ENCODE results near the gene LRRC3.

- no peak for TF ChIP-seq ZFP30 (CRISPR knock-in tag; IDR thresholded peaks at IDR 0.05)
- no peak for TF ChIP-seq SNAI2 (CRISPR knock-in tag; IDR thresholded peaks at IDR 0.05)
- no peak for TF ChIP-seq CSRNP3 (CRISPR knock-in tag; IDR thresholded peaks at IDR 0.05)
- TF ChIP-seq TCF4 (CRISPR knock-in tag; IDR thresholded peaks at IDR 0.05; ENCODE audit: borderline replicate concordance): no peak
- TF ChIP-seq PPARA (CRISPR knock-in tag; IDR thresholded peaks at IDR 0.05; ENCODE audit: borderline replicate concordance): no peak
- TF ChIP-seq PATZ1 (CRISPR knock-in tag; IDR thresholded peaks at IDR 0.05; ENCODE audit: borderline replicate concordance): no peak
- TF ChIP-seq ZNF70 (CRISPR knock-in tag; IDR thresholded peaks at IDR 0.05): no peak
- no peak for TF ChIP-seq TOX (CRISPR knock-in tag; IDR thresholded peaks at IDR 0.05; ENCODE audit: borderline replicate concordance)
- no peak for TF ChIP-seq ESRRG (CRISPR knock-in tag; IDR thresholded peaks at IDR 0.05)
- no peak for TF ChIP-seq CREB5 (CRISPR knock-in tag; IDR thresholded peaks at IDR 0.05; ENCODE audit: low read depth)
- no peak for TF ChIP-seq ZFP3 (CRISPR knock-in tag; IDR thresholded peaks at IDR 0.05)
- no peak for TF ChIP-seq RARB (CRISPR knock-in tag; IDR thresholded peaks at IDR 0.05)
- TF ChIP-seq, protein P1, sequence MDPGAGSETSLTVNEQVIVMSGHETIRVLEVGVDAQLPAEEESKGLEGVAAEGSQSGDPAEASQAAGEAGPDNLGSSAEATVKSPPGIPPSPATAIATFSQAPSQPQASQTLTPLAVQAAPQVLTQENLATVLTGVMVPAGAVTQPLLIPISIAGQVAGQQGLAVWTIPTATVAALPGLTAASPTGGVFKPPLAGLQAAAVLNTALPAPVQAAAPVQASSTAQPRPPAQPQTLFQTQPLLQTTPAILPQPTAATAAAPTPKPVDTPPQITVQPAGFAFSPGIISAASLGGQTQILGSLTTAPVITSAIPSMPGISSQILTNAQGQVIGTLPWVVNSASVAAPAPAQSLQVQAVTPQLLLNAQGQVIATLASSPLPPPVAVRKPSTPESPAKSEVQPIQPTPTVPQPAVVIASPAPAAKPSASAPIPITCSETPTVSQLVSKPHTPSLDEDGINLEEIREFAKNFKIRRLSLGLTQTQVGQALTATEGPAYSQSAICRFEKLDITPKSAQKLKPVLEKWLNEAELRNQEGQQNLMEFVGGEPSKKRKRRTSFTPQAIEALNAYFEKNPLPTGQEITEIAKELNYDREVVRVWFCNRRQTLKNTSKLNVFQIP (CRISPR knock-in tag; IDR thresholded peaks at IDR 0.05; ENCODE audit: borderline replicate concordance, low read depth): no peak
- TF ChIP-seq ZNF8 (CRISPR knock-in tag; IDR thresholded peaks at IDR 0.05): no peak
Measured at GRCh38 chr21:44482581-44483287, 27.4 kb downstream of the LRRC3 start.
